Thoracic aorta (tissue), 2 donors: ENCODE data around the gene APBA2. TPM values are rescaled to one million over a fixed set of nuclear protein-coding genes. Genes with fewer than 3 reads are reported as not detected.

Source experiments
- ATAC-seq: fragments of 150-250 bp; one replicate; pipeline ENCODE4 v1.8.0; 2017; ENCODE audit warnings: low read depth; ENCODE audit not compliant: insufficient number of reproducible peaks, low FRiP score
- DNase-seq: peaks from one replicate; pipeline ENCODE4 v3.0.0-alpha.2; 2020; ENCODE audit warnings: low spot score
- H3K27ac ChIP-seq, 2 donors: fragments of 200-600 bp; sonication (generic); 1 replicate in 1 of 2; 2 replicates in 1 of 2; pipeline ENCODE4 v1.5.1; 2016; ENCODE audit warnings: mild to moderate bottlenecking in 2 of 2, moderate library complexity in 2 of 2
- H3K27me3 ChIP-seq: fragments of 200-600 bp; sonication (generic); replicated peaks from 2 replicates; pipeline ENCODE4 v1.6.0; 2016; ENCODE audit warnings: mild to moderate bottlenecking; ENCODE audit not compliant: insufficient read depth
- H3K36me3 ChIP-seq: fragments of 200-600 bp; sonication (generic); one replicate; pipeline ENCODE4 v1.5.1; 2016
- H3K4me1 ChIP-seq, 2 donors: fragments of 200-600 bp; sonication (generic); 1 replicate in 1 of 2; 2 replicates in 1 of 2; pipeline versions ENCODE4 v1.5.1 to v1.6.0; 2016; ENCODE audit warnings: low read depth in 2 of 2, mild to moderate bottlenecking in 1 of 2; ENCODE audit not compliant: control insufficient read depth in 1 of 2
- H3K4me3 ChIP-seq: fragments of 200-600 bp; sonication (generic); 2 replicates; pipeline ENCODE4 v1.5.1; 2016; ENCODE audit warnings: mild to moderate bottlenecking
- H3K9me3 ChIP-seq: fragments of 200-600 bp; sonication (generic); 2 replicates; pipeline ENCODE4 v1.5.1; 2016
- total RNA-seq, 2 donors: library from RNA; depleted of rRNA; stranded (reverse); fragments of >200 nt; gene quantifications; one replicate each; pipeline versions ENCODE4 v1.1.0 to v1.2.3, GENCODE V29; 2016
- TF ChIP-seq, protein P1 (sequence below): fragments of 200-600 bp; sonication (generic); IDR thresholded peaks from one replicate; pipeline ENCODE4 v1.5.1; 2019; ENCODE audit warnings: antibody characterized with exemption

The APBA2 gene
- total RNA-seq, 2 donors from 2014 or later: 4.9 to 5.6 TPM

DNA sequence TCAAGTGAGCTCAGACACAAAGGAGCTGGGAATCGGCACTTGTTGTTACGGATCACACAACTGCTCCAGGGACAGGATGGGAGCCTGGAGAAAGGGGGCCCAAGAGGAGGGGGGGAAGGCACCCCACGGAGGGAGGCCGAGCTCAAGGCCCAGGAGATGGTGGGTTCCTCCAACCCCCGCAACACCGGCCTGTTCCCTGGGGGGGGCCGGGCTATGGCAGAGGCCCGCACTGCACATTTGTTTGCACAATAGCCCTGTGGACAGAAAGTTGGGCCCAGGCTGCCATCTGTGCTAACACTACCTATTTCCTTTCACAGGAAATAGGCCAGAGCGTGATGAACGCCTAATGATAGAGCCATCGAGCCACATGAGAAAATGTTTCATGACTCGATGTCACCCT, 236.7 kb downstream of the APBA2 start:
- H3K9me3 ChIP-seq: no peaks in the 10 kb centered on the region
- ATAC-seq (no peak), DNase-seq (no peak)
- no peaks in the 10 kb centered on the region for H3K27me3 ChIP-seq
- no peak overlapping the region for H3K27ac ChIP-seq
- H3K36me3 ChIP-seq: no peaks in the 10 kb centered on the region
- no peak overlapping the region for H3K4me3 ChIP-seq
- H3K4me1 ChIP-seq: no peaks in the 10 kb centered on the region
- TF ChIP-seq, protein P1, sequence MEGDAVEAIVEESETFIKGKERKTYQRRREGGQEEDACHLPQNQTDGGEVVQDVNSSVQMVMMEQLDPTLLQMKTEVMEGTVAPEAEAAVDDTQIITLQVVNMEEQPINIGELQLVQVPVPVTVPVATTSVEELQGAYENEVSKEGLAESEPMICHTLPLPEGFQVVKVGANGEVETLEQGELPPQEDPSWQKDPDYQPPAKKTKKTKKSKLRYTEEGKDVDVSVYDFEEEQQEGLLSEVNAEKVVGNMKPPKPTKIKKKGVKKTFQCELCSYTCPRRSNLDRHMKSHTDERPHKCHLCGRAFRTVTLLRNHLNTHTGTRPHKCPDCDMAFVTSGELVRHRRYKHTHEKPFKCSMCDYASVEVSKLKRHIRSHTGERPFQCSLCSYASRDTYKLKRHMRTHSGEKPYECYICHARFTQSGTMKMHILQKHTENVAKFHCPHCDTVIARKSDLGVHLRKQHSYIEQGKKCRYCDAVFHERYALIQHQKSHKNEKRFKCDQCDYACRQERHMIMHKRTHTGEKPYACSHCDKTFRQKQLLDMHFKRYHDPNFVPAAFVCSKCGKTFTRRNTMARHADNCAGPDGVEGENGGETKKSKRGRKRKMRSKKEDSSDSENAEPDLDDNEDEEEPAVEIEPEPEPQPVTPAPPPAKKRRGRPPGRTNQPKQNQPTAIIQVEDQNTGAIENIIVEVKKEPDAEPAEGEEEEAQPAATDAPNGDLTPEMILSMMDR: no peak

DNA sequence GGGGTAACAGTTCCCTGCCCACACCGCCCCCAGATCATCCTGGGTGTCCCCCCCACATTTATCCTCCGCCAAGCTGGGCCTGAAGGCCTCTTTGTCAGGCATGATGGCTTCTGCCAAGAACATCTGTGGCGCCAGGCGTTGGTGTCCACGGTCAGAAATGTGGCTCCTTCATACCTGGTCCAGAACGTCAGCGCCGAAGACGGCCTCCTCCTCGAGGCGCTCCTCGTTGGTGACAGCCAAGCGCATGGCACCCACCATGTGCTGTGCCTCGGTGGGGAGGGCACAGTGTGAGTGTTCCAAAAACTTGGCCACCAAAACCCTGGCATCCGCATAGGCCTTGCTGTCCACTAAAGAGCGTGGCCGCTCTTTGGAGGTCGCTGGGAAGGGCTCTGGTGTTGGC, 237.4 kb downstream of the APBA2 start:
- DNase-seq (no peak), ATAC-seq (no peak)
- H3K4me1 ChIP-seq: no peaks in the 10 kb centered on the region
- no peaks in the 10 kb centered on the region for H3K27me3 ChIP-seq
- H3K4me3 ChIP-seq: no peak overlapping the region
- H3K9me3 ChIP-seq: no peaks in the 10 kb centered on the region
- TF ChIP-seq, protein P1: no peak
- H3K36me3 ChIP-seq: no peaks in the 10 kb centered on the region
- no peak overlapping the region for H3K27ac ChIP-seq

DNA sequence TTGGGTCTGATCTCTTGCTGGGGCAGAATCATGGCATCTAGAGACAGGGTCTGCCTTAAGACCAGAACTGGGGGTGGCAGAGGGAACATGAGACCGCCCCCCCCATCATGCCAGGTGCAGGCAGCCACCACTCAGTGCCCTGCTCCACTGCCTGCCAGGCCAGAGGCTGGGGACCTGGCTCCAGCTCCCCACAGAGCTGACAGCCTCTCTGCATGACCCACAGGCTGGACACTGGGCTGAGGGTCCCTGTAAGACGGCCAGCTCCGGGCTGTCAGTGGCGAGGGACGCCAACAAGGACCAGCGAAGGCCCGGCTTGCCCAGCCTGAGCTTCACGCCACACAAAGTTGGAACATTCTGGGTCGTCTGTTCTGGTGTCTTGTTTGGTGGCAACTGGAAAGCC, 238.2 kb downstream of the APBA2 start:
- no peak for ATAC-seq
- H3K4me3 ChIP-seq: no peak overlapping the region
- no peak for DNase-seq
- no peak overlapping the region for H3K27ac ChIP-seq
- H3K9me3 ChIP-seq: no peaks in the 10 kb centered on the region
- H3K36me3 ChIP-seq: no peaks in the 10 kb centered on the region
- H3K27me3 ChIP-seq: no peaks in the 10 kb centered on the region
- no peaks in the 10 kb centered on the region for H3K4me1 ChIP-seq
- TF ChIP-seq, protein P1: no peak

DNA sequence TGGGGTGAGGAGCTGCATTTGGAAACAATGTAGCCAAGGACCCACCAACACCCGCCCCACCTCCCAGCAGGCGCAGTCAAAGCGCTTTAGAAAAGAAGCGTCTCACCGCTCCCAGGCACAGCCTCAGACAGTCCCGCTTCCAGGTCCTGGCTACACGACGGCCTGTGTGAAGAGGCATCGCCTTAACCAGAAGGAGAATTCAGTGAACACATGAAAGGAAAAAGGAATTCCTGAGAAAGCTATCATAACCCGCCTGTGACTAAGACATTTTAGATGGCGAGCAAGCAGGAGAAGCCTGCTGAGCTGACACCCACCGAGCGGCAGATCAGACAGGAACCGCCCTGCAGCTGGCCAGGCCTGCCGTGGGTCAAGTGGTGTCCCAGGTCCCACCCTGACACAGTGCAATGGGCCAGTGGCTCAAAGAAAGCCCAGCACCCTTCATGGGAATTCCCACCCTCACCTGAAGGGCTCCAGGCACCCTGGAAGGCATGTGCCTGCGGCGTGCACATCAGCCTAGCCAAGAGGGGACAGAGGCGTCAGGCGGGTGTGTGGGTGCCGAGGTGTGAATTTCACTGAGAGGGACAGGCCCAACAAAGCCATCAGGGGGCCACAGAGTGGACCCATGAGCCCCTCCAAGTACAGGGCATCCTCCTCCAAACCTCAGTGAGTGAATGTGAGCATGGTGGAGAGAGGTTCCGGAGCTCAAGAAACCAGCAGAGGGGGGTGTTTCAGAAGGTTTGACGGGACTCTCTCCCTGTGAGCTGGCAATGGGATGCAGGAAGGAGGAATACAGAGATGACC, 239.0 kb downstream of the APBA2 start:
- H3K4me1 ChIP-seq: no peaks in the 10 kb centered on the region
- DNase-seq (no peak), ATAC-seq (no peak)
- TF ChIP-seq, protein P1: no peak
- no peak overlapping the region for H3K27ac ChIP-seq
- H3K9me3 ChIP-seq: no peaks in the 10 kb centered on the region
- no peaks in the 10 kb centered on the region for H3K36me3 ChIP-seq
- H3K4me3 ChIP-seq: no peak overlapping the region
- H3K27me3 ChIP-seq: no peaks in the 10 kb centered on the region

DNA sequence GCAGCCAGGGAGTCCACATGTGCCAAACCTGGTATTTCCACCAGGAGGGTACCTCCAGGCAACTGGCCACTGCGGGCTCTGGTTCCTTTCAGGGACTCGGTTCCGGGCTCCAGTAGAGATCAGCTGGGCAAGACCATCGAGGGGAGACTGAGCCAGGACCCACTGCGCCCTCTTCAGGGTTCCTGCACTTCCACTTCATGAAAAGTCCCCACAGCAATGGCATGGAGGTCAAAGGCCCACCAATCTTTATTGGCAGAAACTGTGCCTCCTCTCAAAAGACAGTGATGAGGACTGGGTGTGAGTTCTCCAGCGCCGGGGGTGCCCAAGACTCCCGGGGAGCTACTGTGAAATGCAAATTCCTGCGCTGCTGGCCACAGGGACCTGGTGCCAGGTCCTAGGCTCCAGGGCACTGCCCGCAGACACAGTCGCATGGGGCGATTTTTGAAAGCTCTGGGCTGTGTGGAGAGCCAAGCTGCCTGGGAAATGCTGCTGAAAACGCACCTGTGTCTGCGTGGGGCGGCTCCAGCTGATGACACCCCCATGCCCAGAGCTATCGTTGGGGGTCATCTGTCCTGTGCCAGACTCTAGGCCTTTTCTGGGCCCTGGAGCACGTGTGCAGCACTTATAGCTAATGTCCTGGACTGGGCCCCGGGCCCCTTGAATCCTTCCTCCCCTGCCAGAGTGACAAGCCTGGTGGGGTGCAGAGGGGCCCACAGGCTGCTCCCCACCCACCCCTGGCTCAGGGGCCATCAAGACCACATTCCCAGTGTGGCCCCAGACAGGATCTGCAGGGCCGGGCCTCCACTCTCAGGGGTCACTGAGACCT, 239.8 kb downstream of the APBA2 start:
- TF ChIP-seq, protein P1: no peak
- DNase-seq: no peak

More for the DNA sequence above, 239.8 kb downstream of the APBA2 start:
- H3K27me3 ChIP-seq: no peaks in the 10 kb centered on the region
- H3K27ac ChIP-seq: no peak overlapping the region
- H3K4me1 ChIP-seq: no peaks in the 10 kb centered on the region
- no peaks in the 10 kb centered on the region for H3K36me3 ChIP-seq
- ATAC-seq: no peak
- H3K4me3 ChIP-seq: no peak overlapping the region
- no peaks in the 10 kb centered on the region for H3K9me3 ChIP-seq
